Mesothelial cell of epicardium (in vitro differentiated cells): ENCODE results near the gene BMPER. TPM values are rescaled to one million over a fixed set of nuclear protein-coding genes. Genes with fewer than 3 reads are reported as not detected.

Experiments used
- DNase-seq, 2 experiments: peaks; one replicate each; pipeline ENCODE4 v3.0.0; 2021; ENCODE audit warnings: low spot score in 2 of 2; ENCODE audit not compliant: unreplicated experiment in 2 of 2
- H3K27ac Mint-ChIP-seq: 2 replicates; pipeline ENCODE4 v1.8.0; 2021; ENCODE audit warnings: mixed read lengths
- H3K27me3 Mint-ChIP-seq: 2 replicates; pipeline ENCODE4 v1.8.0; 2021; ENCODE audit warnings: low read depth, mixed read lengths
- H3K36me3 Mint-ChIP-seq: 2 replicates; pipeline ENCODE4 v1.8.0; 2021; ENCODE audit warnings: mixed read lengths
- H3K4me1 Mint-ChIP-seq: 2 replicates; pipeline ENCODE4 v1.8.0; 2021; ENCODE audit warnings: mixed read lengths
- H3K4me3 Mint-ChIP-seq: 2 replicates; pipeline ENCODE4 v1.8.0; 2021; ENCODE audit warnings: mild to moderate bottlenecking, moderate library complexity, mixed read lengths
- H3K9me3 Mint-ChIP-seq: 2 replicates; pipeline ENCODE4 v1.8.0; 2021; ENCODE audit warnings: mixed read lengths
- CTCF ChIP-seq: fragments of 200-600 bp; sonication (generic); IDR thresholded peaks from one replicate; pipeline ENCODE4 v1.5.0; 2021; ENCODE audit warnings: antibody characterized with exemption; ENCODE audit not compliant: unreplicated experiment
- total RNA-seq: library from RNA; stranded (reverse); gene quantifications from 3 replicates; pipeline ENCODE4 v1.2.1, GENCODE V29; 2021

Gene BMPER
- 1.7 to 3.0 TPM (median 2.1 TPM) in 3 replicates for total RNA-seq

- TF ChIP-seq CTCF = no peak
- H3K4me1 Mint-ChIP-seq = peaks cover 16% of the 10 kb centered on the region
- peak within 1 kb of the TSS; percentile 79 for H3K4me3 Mint-ChIP-seq
Observed at GRCh38 chr7:33905389-33906032, at the start of gene BMPER. BMPER (plus strand) TSS chr7:33905539; CDS start chr7:33905614, 75 bp downstream.

GRCh38 chr7:33861947-33862346, 43.4 kb upstream of the BMPER start:
- Mint-ChIP-seq H3K4me1 (no peaks in the 10 kb centered on the region), H3K27me3 (no peaks in the 10 kb centered on the region), H3K9me3 (peaks cover 16% of the 10 kb centered on the region), H3K36me3 (no peaks in the 10 kb centered on the region), H3K27ac (no peak overlapping the region), H3K4me3 (no peak overlapping the region)
- no peak for TF ChIP-seq CTCF
- no peak for DNase-seq

More at GRCh38 chr7:33905389-33906032, at the start of gene BMPER:
- Mint-ChIP-seq H3K9me3 (no peaks in the 10 kb centered on the region), H3K27ac (no peak within 1 kb of the TSS), H3K27me3 (peaks cover 74% of the 10 kb centered on the region), H3K36me3 (no peaks in the 10 kb centered on the region)
- DNase-seq = peak; percentile 36 to 71

- TF ChIP-seq CTCF = no peak
- Mint-ChIP-seq H3K36me3 (no peaks in the 10 kb centered on the region), H3K27me3 (no peaks in the 10 kb centered on the region), H3K4me3 (no peak overlapping the region), H3K4me1 (no peaks in the 10 kb centered on the region), H3K27ac (no peak overlapping the region), H3K9me3 (peaks cover 16% of the 10 kb centered on the region)
- no peak for DNase-seq
Observed at GRCh38 chr7:33862946-33863814, 42.2 kb upstream of the BMPER start.

GRCh38 chr7:33868166-33868565, 37.2 kb upstream of the BMPER start:
- no peak for DNase-seq
- no peak overlapping the region for H3K27ac Mint-ChIP-seq
- no peaks in the 10 kb centered on the region for H3K36me3 Mint-ChIP-seq
- H3K4me1 Mint-ChIP-seq = no peaks in the 10 kb centered on the region
- no peak for TF ChIP-seq CTCF
- no peak overlapping the region for H3K4me3 Mint-ChIP-seq
- H3K27me3 Mint-ChIP-seq = peaks cover 2% of the 10 kb centered on the region
- H3K9me3 Mint-ChIP-seq = peaks cover 7% of the 10 kb centered on the region

GRCh38 chr7:33869176-33869575, 36.2 kb upstream of the BMPER start:
- H3K36me3 Mint-ChIP-seq = no peaks in the 10 kb centered on the region
- no peak overlapping the region for H3K27ac Mint-ChIP-seq
- peaks cover 2% of the 10 kb centered on the region for H3K27me3 Mint-ChIP-seq
- no peak for TF ChIP-seq CTCF
- H3K4me3 Mint-ChIP-seq = no peak overlapping the region
- DNase-seq = no peak
- no peaks in the 10 kb centered on the region for H3K4me1 Mint-ChIP-seq
- H3K9me3 Mint-ChIP-seq = peaks cover 7% of the 10 kb centered on the region
